CD1c-positive myeloid dendritic cell (primary cell): ENCODE measurements around the gene SIGLEC8.

Source experiments
- DNase-seq: peaks from one replicate; pipeline ENCODE4 v3.0.0-alpha.2; 2016; ENCODE audit errors: extremely low spot score

The SIGLEC8 gene

GRCh38 chr19:51402117-51402516 is 56.1 kb downstream of the SIGLEC8 start:
- DNase-seq, result no peak
